GM12875 (cell line): ENCODE measurements around the gene UBE2D4.
"Not testable (repeated sequence)": the region's sequence is repeated elsewhere in the genome, so short reads cannot be mapped to it uniquely, and the experiment has no call there.

ENCODE experiments used
- H3K4me3 ChIP-seq: one replicate; pipeline ENCODE4 v1.5.1; 2011; ENCODE audit warnings: low read depth, low read length, control low read depth
- TF ChIP-seq, protein P1 (sequence below): IDR thresholded peaks from 2 replicates; pipeline ENCODE4 v1.5.1; 2011; ENCODE audit warnings: low read depth, mild to moderate bottlenecking, control low read depth, inconsistent platforms, low read length, moderate library complexity, borderline replicate concordance; ENCODE audit not compliant: insufficient read depth

Gene UBE2D4

DNA sequence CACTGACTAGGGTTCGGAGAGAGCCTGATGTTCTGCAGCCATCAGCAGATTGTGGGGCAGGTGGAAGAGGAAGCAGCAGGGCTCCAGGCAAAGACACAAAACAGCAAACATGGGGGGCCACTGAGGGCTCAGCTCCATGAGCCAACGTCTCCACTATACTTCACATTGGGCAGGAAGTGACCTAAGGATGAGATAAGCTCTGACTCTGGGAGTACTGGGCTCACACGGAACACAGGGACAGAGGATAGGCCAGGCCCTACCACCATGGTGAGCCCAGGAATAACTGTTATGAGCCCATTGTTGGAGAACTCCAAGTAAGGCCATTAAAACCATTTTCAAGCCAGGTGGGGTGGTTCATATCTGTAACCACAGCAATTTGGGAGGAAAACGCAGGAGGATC lies 42.0 kb upstream of the UBE2D4 start:
- TF ChIP-seq, protein P1, sequence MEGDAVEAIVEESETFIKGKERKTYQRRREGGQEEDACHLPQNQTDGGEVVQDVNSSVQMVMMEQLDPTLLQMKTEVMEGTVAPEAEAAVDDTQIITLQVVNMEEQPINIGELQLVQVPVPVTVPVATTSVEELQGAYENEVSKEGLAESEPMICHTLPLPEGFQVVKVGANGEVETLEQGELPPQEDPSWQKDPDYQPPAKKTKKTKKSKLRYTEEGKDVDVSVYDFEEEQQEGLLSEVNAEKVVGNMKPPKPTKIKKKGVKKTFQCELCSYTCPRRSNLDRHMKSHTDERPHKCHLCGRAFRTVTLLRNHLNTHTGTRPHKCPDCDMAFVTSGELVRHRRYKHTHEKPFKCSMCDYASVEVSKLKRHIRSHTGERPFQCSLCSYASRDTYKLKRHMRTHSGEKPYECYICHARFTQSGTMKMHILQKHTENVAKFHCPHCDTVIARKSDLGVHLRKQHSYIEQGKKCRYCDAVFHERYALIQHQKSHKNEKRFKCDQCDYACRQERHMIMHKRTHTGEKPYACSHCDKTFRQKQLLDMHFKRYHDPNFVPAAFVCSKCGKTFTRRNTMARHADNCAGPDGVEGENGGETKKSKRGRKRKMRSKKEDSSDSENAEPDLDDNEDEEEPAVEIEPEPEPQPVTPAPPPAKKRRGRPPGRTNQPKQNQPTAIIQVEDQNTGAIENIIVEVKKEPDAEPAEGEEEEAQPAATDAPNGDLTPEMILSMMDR: no peak
- no peak overlapping the region for H3K4me3 ChIP-seq

DNA sequence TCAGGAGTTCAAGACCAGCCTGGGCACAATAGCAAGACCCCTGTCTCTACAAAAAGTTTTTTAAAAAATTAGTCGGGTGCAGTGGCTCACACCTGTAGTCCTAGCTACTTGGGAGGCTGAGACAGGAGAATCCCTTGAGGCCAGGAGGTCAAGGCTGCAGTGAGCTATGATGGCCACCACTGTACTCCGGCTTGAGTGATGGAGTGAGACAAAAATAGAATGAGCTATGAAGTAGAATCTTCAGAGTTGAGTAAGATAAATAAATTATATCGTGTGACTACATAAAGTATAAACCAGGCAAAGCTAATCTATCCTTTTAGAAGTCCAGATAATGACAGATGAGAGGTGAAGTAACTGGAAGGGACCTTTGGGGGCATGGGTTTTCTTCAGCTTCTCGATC lies 41.6 kb upstream of the UBE2D4 start:
- TF ChIP-seq, protein P1: no peak
- H3K4me3 ChIP-seq: no peak overlapping the region

DNA sequence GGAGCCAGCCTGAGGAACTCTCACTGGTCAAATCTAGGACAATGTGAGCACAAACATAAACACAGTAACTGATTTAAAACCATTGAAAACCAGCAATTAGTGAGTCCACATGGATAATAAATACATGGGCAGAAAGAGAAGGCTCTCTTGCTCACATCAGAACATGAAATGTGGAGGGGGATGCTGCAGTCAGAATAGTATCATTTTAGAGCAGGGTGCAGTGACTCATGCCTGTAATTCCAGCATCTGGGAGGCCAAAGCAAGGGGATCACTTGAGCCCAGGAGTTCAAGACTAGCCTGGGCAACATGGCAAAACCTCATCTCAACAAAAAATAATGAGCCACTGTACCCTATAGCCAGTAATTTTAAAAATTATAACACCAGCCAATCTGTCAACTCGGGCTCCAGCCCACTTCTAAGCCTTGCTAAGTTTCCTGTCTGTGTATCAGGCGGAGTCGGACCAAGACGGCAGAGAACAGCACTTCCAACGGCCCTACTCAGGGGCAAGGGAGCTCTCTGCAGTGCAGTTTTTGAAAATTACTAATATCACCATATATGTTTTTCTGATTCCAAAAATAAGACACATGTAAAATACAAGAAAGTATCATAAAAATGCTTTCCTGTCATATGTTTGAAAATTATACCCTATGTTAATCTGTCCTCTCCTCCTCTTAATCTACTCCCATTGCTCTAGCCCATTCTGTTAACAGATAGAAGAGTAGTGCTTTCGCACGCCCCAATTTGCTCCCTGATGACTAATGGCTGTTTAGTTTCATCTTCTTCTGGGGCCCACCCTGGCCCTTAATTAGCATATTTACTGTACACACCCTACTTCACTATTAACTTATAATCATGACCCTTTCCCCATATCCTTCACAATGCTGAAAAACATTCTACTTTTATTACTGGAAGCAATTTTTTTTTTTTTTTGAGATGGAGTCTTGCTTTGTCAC lies 37.0 kb upstream of the UBE2D4 start:
- H3K4me3 ChIP-seq: no peak overlapping the region
- TF ChIP-seq, protein P1: no peak

DNA sequence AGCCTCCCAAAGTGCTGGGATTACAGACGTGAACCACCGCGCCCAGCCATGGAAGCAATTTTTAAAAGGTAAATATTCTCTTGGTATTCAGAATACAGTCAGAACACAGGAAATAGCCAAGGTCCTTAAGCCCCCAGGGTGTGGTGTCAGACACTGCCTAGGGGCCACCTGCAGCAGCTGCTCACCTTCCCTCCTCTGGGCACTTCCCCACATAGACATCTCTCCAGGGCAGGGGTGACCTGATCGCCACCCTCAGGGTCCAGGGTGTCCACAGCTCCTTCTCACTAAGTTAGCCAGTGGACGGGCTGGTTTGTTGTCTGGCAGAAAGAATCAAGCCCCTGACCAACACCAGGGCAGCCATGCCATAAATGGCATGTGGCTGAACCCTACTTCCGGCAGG lies 35.8 kb upstream of the UBE2D4 start:
- no peak overlapping the region for H3K4me3 ChIP-seq
- TF ChIP-seq, protein P1: no peak

DNA sequence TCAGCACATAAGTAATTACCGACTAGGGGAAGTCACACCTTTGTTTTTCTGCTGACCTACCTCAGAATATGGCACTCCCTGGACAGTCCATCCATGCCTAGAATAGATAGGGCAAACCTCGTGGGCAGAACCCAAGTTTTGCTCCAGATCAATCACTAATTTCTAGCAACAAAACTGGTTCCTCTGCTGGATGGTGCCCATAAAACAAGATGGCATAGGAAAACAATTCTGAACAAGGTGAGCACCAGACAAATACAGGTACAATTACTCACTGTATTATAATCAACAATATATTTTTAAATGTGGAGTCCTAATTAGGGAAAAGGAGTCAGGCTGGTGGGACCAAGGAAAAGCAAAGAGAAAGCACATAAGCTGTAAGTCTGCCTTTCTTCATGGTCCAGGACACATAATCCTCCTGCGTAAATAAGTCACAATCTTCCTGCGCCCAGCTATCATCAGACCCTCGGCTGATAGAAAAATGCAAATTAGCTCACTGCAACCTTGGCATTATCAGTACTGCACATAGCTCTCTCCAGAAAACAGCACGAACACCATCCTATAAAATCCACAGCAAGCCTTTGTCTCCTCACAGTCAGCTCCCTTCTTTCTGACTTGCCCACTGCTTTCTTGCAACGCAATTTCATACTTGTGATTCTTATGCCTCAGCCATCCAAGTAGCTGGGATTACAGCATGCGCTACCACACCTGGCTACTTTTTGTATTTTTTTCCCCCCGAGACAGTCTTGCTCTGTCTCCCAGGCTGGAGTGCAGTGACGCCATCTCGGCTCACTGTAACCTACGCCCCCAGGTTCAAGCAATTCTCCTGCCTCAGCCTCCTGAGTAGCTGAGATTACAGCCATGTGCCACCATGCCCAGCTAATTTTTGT lies 34.9 kb upstream of the UBE2D4 start:
- TF ChIP-seq, protein P1: no peak

DNA sequence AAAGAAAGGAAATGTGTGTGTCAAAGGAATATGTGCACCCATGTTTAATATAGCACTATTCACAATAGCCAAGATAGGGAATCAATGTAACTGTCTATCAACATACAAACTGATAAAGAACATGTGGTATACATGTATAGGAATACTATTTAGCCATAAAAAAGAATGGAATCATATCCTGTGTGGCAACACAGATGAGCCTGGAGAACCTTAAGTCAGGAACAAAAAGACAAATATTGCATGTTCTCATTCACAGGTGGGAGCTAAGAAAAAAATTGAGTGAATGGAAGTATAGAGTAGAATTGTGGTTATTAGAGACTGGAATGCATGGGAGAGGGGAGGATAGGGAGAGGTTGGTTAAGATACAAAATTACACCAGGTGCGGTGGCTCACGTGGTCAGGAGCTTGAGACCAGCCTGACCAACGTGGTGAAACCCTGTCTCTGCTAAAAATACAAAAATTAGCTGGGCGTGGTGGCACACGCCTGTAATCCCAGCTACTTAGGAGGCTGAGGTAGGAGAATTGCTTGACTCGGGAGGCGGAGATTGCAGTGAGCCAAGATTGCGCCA lies 30.3 kb upstream of the UBE2D4 start:
- TF ChIP-seq, protein P1: no peak
- no peak overlapping the region for H3K4me3 ChIP-seq

More for the DNA sequence above, 34.9 kb upstream of the UBE2D4 start:
- H3K4me3 ChIP-seq: no peak overlapping the region

DNA sequence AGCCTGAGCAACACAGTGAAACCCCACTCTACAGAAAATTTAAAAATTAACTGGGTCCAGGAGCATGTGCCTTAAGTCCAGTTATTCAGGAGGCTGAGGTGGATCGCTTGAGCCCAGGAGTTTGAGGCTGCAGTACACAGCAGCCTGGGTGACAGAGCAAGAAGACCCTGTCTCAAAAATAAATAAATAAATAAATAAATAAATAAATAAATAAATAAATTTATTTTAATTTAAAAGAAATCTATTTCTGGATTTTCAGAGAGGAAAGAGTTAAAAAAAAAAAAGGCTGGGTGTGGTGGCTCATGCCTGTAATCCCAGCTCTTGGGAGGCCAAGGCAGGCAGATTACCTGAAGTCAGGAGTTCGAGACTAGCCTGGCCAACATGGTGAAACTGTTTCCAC lies 27.7 kb upstream of the UBE2D4 start:
- H3K4me3 ChIP-seq: not testable (repeated sequence)
